Measurements from ENCODE around the gene GLOD5.

Gene GLOD5

GRCh38 chrX:48781705-48782104 is 20.2 kb downstream of the GLOD5 start:
- H3K4me1 ChIP-seq (ENCODE audit: control extremely low read depth in 1 of 4, control insufficient read depth in 4 of 4, insufficient read depth in 4 of 4, low read length in 3 of 4), result no peaks in the 10 kb centered on the region
- CTCF ChIA-PET, result no interaction called here
- POLR2A ChIA-PET, result no interaction called here
- H3K27me3 ChIP-seq (replicated peaks in 2 of 5; ENCODE audit: control insufficient read depth in 4 of 5, insufficient read depth in 5 of 5, low read length in 4 of 5), result no peaks in the 10 kb centered on the region
- no peak for DNase-seq
- peaks cover 0 to 2% (median 0%) of the 10 kb centered on the region in 5 experiments for H3K9me3 ChIP-seq (ENCODE audit: control extremely low read depth in 1 of 5, control insufficient read depth in 4 of 5, insufficient read depth in 2 of 5, low read depth in 1 of 5, low read length in 4 of 5)
- H3K36me3 ChIP-seq (ENCODE audit: control insufficient read depth in 4 of 4, insufficient read depth in 4 of 4, low read length in 3 of 4), result no peaks in the 10 kb centered on the region
- H3K27ac ChIP-seq (ENCODE audit: insufficient read depth in 1 of 2, low read depth in 1 of 2, low read length in 2 of 2, poor library complexity in 1 of 2, severe bottlenecking in 2 of 2), result no peak overlapping the region
- no peak overlapping the region for H3K4me3 ChIP-seq (ENCODE audit: control insufficient read depth in 1 of 7, extremely low read depth in 1 of 7, insufficient read depth in 4 of 7, low read depth in 2 of 7, low read length in 6 of 7)
- 90% methylated on average over 2 of the region's 6 CpGs for WGBS (ENCODE audit: insufficient coverage)

- H3K4me3 ChIP-seq (ENCODE audit: control insufficient read depth in 1 of 7, extremely low read depth in 1 of 7, insufficient read depth in 4 of 7, low read depth in 2 of 7, low read length in 6 of 7), result no peak overlapping the region
- ChIA-PET CTCF (no interaction called here), POLR2A (no interaction called here)
- no peak for DNase-seq
- H3K36me3 ChIP-seq (ENCODE audit: control insufficient read depth in 4 of 4, insufficient read depth in 4 of 4, low read length in 3 of 4), result no peaks in the 10 kb centered on the region
- no peak overlapping the region for H3K27ac ChIP-seq (ENCODE audit: insufficient read depth in 1 of 2, low read depth in 1 of 2, low read length in 2 of 2, poor library complexity in 1 of 2, severe bottlenecking in 2 of 2)
- no peaks in the 10 kb centered on the region for H3K4me1 ChIP-seq (ENCODE audit: control extremely low read depth in 1 of 4, control insufficient read depth in 4 of 4, insufficient read depth in 4 of 4, low read length in 3 of 4)
- no peaks in the 10 kb centered on the region for H3K27me3 ChIP-seq (replicated peaks in 2 of 5; ENCODE audit: control insufficient read depth in 4 of 5, insufficient read depth in 5 of 5, low read length in 4 of 5)
- H3K9me3 ChIP-seq (ENCODE audit: control extremely low read depth in 1 of 5, control insufficient read depth in 4 of 5, insufficient read depth in 2 of 5, low read depth in 1 of 5, low read length in 4 of 5), result peaks cover 0 to 2% (median 0%) of the 10 kb centered on the region in 5 experiments
- WGBS (ENCODE audit: insufficient coverage), result no CpG with 5 or more reads among the region's 2 CpGs
These were observed 20.7 kb downstream of the GLOD5 start for GRCh38 chrX:48782216-48782615.

GRCh38 chrX:48782795-48783194 is 21.2 kb downstream of the GLOD5 start:
- 90% methylated on average over 7 of the region's 13 CpGs for WGBS (ENCODE audit: insufficient coverage)
- Histone ChIP-seq H3K36me3 (ENCODE audit: control insufficient read depth in 4 of 4, insufficient read depth in 4 of 4, low read length in 3 of 4) (no peaks in the 10 kb centered on the region), H3K27me3 (replicated peaks in 2 of 5; ENCODE audit: control insufficient read depth in 4 of 5, insufficient read depth in 5 of 5, low read length in 4 of 5) (no peaks in the 10 kb centered on the region), H3K9me3 (ENCODE audit: control extremely low read depth in 1 of 5, control insufficient read depth in 4 of 5, insufficient read depth in 2 of 5, low read depth in 1 of 5, low read length in 4 of 5) (peaks cover 0 to 2% (median 0%) of the 10 kb centered on the region in 5 experiments), H3K4me1 (ENCODE audit: control extremely low read depth in 1 of 4, control insufficient read depth in 4 of 4, insufficient read depth in 4 of 4, low read length in 3 of 4) (no peaks in the 10 kb centered on the region), H3K4me3 (ENCODE audit: control insufficient read depth in 1 of 7, extremely low read depth in 1 of 7, insufficient read depth in 4 of 7, low read depth in 2 of 7, low read length in 6 of 7) (no peak overlapping the region), H3K27ac (ENCODE audit: insufficient read depth in 1 of 2, low read depth in 1 of 2, low read length in 2 of 2, poor library complexity in 1 of 2, severe bottlenecking in 2 of 2) (no peak overlapping the region)
- POLR2A ChIA-PET, result no interaction called here
- DNase-seq, result peak; percentile 44 to 80 (median 66)
- CTCF ChIA-PET, result interaction anchor here (0.6 kb wide), 1 partner anchor 85 kb away, joined by 3 read pairs; no protein-coding TSS in a partner anchor

- H3K4me1 ChIP-seq (ENCODE audit: control extremely low read depth in 1 of 4, control insufficient read depth in 4 of 4, insufficient read depth in 4 of 4, low read length in 3 of 4), result peaks cover 0 to 7% (median 4%) of the 10 kb centered on the region in 4 experiments
- no peak overlapping the region for H3K27ac ChIP-seq (ENCODE audit: insufficient read depth in 1 of 2, low read depth in 1 of 2, low read length in 2 of 2, poor library complexity in 1 of 2, severe bottlenecking in 2 of 2)
- 72% methylated on average over 3 of the region's 3 CpGs for WGBS (ENCODE audit: insufficient coverage)
- no peak overlapping the region for H3K4me3 ChIP-seq (ENCODE audit: control insufficient read depth in 1 of 7, extremely low read depth in 1 of 7, insufficient read depth in 4 of 7, low read depth in 2 of 7, low read length in 6 of 7)
- DNase-seq, result no peak
- ChIA-PET CTCF (no interaction called here), POLR2A (no interaction called here)
- no peaks in the 10 kb centered on the region for H3K36me3 ChIP-seq (ENCODE audit: control insufficient read depth in 4 of 4, insufficient read depth in 4 of 4, low read length in 3 of 4)
- no peaks in the 10 kb centered on the region for H3K27me3 ChIP-seq (replicated peaks in 2 of 5; ENCODE audit: control insufficient read depth in 4 of 5, insufficient read depth in 5 of 5, low read length in 4 of 5)
- H3K9me3 ChIP-seq (ENCODE audit: control extremely low read depth in 1 of 5, control insufficient read depth in 4 of 5, insufficient read depth in 2 of 5, low read depth in 1 of 5, low read length in 4 of 5), result no peaks in the 10 kb centered on the region
These were observed 23.2 kb downstream of the GLOD5 start for GRCh38 chrX:48784726-48785125.

- Histone ChIP-seq H3K36me3 (ENCODE audit: control insufficient read depth in 4 of 4, insufficient read depth in 4 of 4, low read length in 3 of 4) (no peaks in the 10 kb centered on the region), H3K9me3 (ENCODE audit: control extremely low read depth in 1 of 5, control insufficient read depth in 4 of 5, insufficient read depth in 2 of 5, low read depth in 1 of 5, low read length in 4 of 5) (no peaks in the 10 kb centered on the region), H3K27me3 (replicated peaks in 2 of 5; ENCODE audit: control insufficient read depth in 4 of 5, insufficient read depth in 5 of 5, low read length in 4 of 5) (no peaks in the 10 kb centered on the region), H3K4me3 (ENCODE audit: control insufficient read depth in 1 of 7, extremely low read depth in 1 of 7, insufficient read depth in 4 of 7, low read depth in 2 of 7, low read length in 6 of 7) (no peak overlapping the region), H3K27ac (ENCODE audit: insufficient read depth in 1 of 2, low read depth in 1 of 2, low read length in 2 of 2, poor library complexity in 1 of 2, severe bottlenecking in 2 of 2) (peak overlapping the region in 1 of 2 experiments; percentile 54), H3K4me1 (ENCODE audit: control extremely low read depth in 1 of 4, control insufficient read depth in 4 of 4, insufficient read depth in 4 of 4, low read length in 3 of 4) (peaks cover 0 to 10% (median 5%) of the 10 kb centered on the region in 4 experiments)
- CTCF ChIA-PET, result interaction anchor here (0.8 kb wide), 1 partner anchor 21 kb away, joined by 3 read pairs; no protein-coding TSS in a partner anchor
- WGBS (ENCODE audit: insufficient coverage), result no CpG with 5 or more reads among the region's 1 CpG
- POLR2A ChIA-PET, result no interaction called here
- DNase-seq, result no peak
These were observed 23.6 kb downstream of the GLOD5 start for GRCh38 chrX:48785186-48785539.

GRCh38 chrX:48785540-48786214 is 24.1 kb downstream of the GLOD5 start:
- peaks cover 0 to 12% (median 6%) of the 10 kb centered on the region in 4 experiments for H3K4me1 ChIP-seq (ENCODE audit: control extremely low read depth in 1 of 4, control insufficient read depth in 4 of 4, insufficient read depth in 4 of 4, low read length in 3 of 4)
- WGBS (ENCODE audit: insufficient coverage), result 81% methylated on average over 12 of the region's 16 CpGs
- no peaks in the 10 kb centered on the region for H3K36me3 ChIP-seq (ENCODE audit: control insufficient read depth in 4 of 4, insufficient read depth in 4 of 4, low read length in 3 of 4)

GRCh38 chrX:48786341-48786800 is 24.8 kb downstream of the GLOD5 start, which contains the start of gene GATA1:
TSS of gene GATA1 (plus strand) at chrX:48786590. CDS start at chrX:48791110, 4,520 bp downstream.
- DNase-seq, result peak in 1 of 3 donors; percentile 8
- Histone ChIP-seq H3K4me1 (ENCODE audit: control extremely low read depth in 1 of 4, control insufficient read depth in 4 of 4, insufficient read depth in 4 of 4, low read length in 3 of 4) (peaks cover 0 to 12% (median 6%) of the 10 kb centered on the region in 4 experiments), H3K27ac (ENCODE audit: insufficient read depth in 1 of 2, low read depth in 1 of 2, low read length in 2 of 2, poor library complexity in 1 of 2, severe bottlenecking in 2 of 2) (peak within 1 kb of the TSS in 1 of 2 experiments; percentile 79), H3K9me3 (ENCODE audit: control extremely low read depth in 1 of 5, control insufficient read depth in 4 of 5, insufficient read depth in 2 of 5, low read depth in 1 of 5, low read length in 4 of 5) (no peaks in the 10 kb centered on the region), H3K4me3 (ENCODE audit: control insufficient read depth in 1 of 7, extremely low read depth in 1 of 7, insufficient read depth in 4 of 7, low read depth in 2 of 7, low read length in 6 of 7) (peak within 1 kb of the TSS in 6 of 7 experiments; percentile 19 to 62 (median 34)), H3K27me3 (replicated peaks in 2 of 5; ENCODE audit: control insufficient read depth in 4 of 5, insufficient read depth in 5 of 5, low read length in 4 of 5) (no peaks in the 10 kb centered on the region), H3K36me3 (ENCODE audit: control insufficient read depth in 4 of 4, insufficient read depth in 4 of 4, low read length in 3 of 4) (no peaks in the 10 kb centered on the region)
- ChIA-PET POLR2A (no interaction called here), CTCF (interaction anchor here (0.8 kb wide), 1 partner anchor 22 kb away, joined by 3 read pairs; no protein-coding TSS in a partner anchor)
- 81% methylated on average over 4 of the region's 7 CpGs for WGBS (ENCODE audit: insufficient coverage)

More at GRCh38 chrX:48785540-48786214, 24.1 kb downstream of the GLOD5 start:
- DNase-seq, result peak in 2 of 3 donors; percentile 21 to 48
- Histone ChIP-seq H3K27ac (ENCODE audit: insufficient read depth in 1 of 2, low read depth in 1 of 2, low read length in 2 of 2, poor library complexity in 1 of 2, severe bottlenecking in 2 of 2) (peak overlapping the region in 1 of 2 experiments; percentile 54), H3K9me3 (ENCODE audit: control extremely low read depth in 1 of 5, control insufficient read depth in 4 of 5, insufficient read depth in 2 of 5, low read depth in 1 of 5, low read length in 4 of 5) (no peaks in the 10 kb centered on the region), H3K27me3 (replicated peaks in 2 of 5; ENCODE audit: control insufficient read depth in 4 of 5, insufficient read depth in 5 of 5, low read length in 4 of 5) (no peaks in the 10 kb centered on the region), H3K4me3 (ENCODE audit: control insufficient read depth in 1 of 7, extremely low read depth in 1 of 7, insufficient read depth in 4 of 7, low read depth in 2 of 7, low read length in 6 of 7) (peak overlapping the region in 1 of 7 experiments; percentile 13)
- POLR2A ChIA-PET, result no interaction called here
- CTCF ChIA-PET, result interaction anchor here (0.8 kb wide), 1 partner anchor 21 kb away, joined by 3 read pairs; no protein-coding TSS in a partner anchor
